RCC 7860 (cell line): Measurements from ENCODE around the gene SHB.
A peak's percentile ranks its signal among the peaks of the same experiment; 100 is the strongest.

Experiments
- DNase-seq: peaks from one replicate; pipeline ENCODE4 v3.0.0-alpha.2; 2015; ENCODE audit warnings: low spot score
- FAIRE-seq: peaks from 2 replicates; lab custom pipeline; 2012; peaks lifted over from hg19 to GRCh38; lab: Jason Lieb, UNC

The SHB gene

DNA sequence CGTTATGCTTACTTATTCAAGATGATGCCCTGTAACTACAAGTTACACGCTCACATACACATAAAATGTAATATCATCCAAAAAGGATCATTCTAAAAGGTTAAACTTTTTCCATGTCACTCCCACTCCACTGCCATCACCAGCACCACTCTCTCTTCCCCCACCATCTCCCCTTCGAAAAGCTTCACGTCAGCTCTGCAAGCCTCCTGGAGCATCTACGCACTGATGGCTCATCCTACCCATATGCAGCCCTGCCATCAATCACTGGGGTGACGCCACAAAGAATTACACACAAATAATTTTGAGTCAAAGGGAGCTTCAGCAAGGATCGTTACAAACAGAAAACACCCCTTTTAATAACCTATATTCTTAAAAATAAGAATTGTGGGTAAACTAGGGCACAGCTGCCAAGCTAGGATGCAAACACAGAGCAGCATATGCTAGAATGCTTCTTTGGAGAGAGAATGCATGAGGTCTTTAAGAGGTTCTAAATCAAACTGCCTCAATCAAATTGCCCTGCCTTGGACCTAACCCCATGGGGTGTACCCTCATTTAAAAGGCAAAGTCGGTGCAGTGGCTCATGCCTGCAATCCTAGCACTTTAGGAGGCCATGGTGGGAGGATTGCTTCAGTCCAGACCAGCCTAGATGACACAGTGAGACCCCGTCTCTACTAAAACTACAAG, 56.1 kb downstream of the SHB start:
- no peak for FAIRE-seq
- no peak for DNase-seq

DNA sequence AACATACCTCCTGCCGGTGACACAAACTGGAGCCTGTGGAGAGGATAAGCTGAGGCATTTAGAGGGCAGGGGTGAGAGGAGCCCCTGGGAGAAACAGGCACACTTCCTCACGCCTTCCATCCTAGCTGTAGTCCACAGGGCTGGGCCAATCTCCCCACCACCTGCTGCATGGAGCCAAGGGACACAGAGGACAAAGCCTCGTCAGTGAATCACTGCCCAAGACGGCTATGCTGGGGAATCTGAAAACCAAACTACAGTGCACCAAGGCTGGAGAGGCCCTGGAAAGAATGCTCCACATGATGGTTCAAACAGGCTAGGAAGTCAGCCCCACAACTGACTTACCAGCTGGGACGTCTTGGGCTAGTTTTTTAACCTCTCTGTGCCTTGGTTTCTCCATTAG, 57.0 kb downstream of the SHB start:
- FAIRE-seq, result no peak

DNA sequence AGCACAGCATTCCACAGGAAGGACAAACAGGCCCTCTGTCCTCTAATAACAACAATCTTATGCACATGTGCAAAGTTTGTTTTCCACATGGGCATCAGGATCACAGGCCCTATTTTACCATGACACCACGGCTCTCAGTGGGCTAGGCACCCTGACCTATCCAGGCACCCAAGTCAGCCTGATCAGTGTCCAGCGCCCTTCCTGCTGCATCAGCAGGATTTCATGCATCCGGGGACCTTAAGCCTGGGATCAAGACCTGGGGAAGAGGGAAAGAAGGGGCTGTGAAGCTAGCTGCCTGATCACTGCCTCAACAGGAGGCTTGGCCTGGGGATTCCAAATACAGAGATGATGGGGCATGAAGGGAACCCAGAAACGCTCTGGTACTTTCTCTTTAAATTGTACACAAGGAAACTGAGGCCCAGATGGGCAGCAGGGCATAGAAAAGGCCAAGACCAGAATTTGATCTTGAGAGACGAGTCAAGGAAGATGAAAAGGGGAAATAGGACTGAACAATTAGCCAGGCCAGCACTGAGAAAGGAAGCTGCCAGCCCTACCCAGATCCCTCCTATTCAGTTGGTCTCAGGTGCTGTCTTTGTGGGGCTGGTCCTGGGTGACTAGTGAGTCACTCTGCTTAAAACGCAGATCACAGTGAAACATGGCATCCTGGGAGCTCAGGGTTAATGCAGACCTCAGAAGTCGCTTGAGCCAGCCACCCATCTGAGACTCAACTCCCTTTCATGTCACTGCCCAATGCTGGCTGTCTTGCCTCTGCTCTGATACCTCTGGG, 57.9 kb downstream of the SHB start:
- no peak for FAIRE-seq
- no peak for DNase-seq

More for the DNA sequence above, 57.0 kb downstream of the SHB start:
- DNase-seq, result no peak

DNA sequence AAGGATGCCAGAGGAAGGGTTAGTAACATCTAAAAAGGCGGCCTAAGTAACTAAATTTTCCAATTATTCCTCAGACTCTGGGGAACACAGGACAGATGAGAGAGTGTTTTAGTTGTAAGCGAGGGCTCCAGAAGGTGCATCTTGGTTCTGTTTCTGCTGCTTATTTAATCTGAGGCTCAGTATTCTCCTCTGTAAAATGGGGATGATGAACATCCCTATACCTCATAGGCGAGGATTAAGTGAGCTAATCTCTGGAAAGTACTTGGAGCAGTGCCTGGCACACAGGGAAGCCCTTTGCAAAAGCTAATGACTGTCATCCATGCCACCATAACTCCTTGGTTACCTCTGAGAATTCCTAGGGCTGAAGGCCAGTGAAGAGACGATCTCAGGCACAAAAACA, 59.0 kb downstream of the SHB start:
- DNase-seq, result no peak
- no peak for FAIRE-seq

DNA sequence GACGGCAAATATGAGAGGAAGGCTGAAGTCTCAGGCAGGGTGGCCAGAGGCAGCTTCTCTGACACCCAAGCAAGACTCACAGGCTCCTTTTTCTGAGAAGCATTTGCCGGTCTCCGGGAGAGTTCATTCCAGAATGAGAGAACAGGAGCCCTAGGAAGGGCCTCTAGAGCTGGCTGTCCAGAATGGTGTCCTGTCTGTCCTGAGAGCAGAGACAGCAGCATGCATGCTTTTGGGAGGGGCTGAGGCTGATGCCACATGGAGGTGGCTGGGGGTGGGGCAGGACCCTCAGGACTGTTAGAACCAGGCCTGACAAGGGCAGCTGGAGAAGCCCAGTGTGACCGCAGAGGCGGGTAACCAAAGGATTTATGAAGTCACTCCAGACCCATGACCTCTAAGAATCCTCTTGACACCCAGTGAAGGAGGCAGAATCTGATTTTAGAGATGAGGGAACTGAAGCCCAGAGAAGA, 60.0 kb downstream of the SHB start:
- FAIRE-seq (no peak), DNase-seq (no peak)

DNA sequence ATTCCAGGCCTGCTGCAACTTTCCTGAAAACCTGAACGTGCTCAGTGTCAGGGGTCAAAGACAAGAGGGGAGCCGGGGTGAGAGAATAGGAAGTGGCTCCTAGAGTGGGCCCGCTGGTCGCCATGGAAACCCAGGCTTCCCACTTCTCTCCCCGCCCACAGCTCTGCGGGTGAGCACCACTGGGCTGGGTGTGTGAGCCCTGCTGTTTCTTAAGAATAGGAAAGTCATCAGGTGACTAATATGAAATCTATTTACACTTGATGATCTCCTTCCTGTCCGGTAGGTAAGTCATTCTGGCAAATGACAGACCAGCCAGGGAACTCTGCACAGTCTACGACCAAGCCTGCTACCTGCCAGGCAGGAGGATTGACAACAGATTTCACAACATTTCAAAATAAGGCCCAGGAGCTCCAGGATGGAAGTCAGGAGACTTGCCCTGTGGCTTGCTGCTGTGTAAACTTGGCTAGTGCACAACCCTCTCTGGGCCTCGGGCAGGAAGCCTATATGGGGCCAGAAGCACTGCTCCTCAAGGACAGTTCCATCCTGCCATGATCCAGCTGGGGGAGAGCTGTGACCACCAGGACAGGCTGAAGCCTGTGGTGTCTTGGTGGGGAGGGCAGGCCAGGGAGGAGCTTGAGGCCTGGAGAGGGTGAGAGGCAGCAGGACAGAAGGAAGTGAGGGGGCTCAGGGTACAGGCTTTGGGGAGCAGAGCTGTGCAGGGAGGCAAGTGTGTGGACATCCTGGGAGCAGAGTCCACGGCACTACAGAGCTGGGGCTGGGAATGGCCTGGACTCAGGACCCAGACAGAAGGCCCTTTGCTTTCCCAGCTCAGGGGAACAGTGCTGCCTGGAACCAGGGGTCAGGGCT, 60.6 kb downstream of the SHB start:
- FAIRE-seq (peak; percentile 91), DNase-seq (peak; percentile 96)

DNA sequence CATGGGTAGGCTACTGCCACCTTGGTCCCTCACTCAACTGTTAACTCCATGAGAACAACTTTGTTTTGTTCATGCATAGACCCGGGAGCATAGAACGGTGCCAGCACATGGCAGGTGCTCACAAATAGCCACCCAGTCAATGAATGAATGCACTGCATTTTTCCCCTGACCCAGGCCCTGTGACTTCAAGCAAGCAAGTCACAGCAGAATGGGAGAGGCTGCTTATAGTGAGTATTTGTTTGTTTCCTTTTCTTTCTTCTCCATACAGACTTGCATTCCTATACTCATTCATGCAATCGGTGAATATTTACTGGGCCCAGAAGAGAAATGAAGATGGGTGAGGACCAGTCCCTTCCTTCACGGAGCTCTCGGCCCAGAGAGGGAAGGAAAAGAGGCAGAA, 62.0 kb downstream of the SHB start:
- FAIRE-seq, result no peak
- no peak for DNase-seq

DNA sequence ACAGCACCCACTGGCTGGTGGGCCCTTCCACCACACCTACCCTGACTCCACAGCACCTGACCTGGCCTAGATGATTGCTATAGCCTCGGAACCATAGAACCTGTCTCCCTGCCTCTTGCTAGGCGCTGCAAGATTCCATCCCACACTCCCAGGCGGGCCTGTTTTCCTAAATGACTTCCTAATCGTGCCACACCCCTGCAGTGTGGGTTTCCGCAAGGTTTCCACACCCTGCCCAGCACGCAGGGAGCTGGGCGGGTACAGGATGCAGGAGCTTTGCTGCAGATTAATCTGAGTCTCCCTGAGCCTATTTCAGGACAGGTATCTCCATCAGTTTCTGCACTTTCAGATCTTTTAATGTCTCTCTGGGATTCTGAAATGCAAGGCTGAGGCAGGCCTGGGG, 62.9 kb downstream of the SHB start:
- FAIRE-seq (no peak), DNase-seq (no peak)

DNA sequence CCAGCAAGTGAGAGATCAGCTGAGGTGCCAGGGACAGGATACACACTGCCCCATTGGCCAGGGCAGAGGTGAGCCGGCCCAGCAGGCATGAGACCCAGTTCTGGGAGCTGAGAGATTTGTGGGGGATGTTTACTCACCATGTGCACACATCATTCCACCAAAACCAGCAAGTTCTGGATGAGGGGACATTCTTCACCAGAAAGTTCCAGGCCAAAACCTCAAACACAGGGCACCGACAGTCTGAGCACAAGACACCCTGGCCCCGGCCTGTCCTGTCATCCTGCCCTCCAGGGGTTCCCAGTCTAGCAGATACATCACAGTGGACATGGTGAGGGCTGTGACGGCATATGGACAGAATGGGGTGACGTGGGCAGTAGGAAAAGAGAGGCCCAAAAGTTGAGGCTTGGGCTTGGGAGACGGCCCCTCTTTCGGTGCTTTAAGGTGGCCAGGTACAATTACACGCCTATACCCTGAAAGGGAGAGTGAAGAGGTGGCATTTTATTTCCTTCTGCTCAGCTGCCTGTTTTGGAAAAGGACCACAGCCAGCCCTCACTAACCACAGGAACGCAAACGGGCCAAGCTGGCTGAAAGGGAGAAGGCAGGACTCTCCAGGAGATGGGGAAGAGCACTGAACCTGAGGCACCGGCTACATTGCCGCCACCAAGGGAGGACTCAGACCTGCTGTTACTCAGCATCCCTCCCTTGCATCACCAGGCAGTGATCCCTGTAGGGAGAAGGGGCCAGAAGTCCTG, 64.0 kb downstream of the SHB start:
- no peak for FAIRE-seq
- DNase-seq, result no peak

DNA sequence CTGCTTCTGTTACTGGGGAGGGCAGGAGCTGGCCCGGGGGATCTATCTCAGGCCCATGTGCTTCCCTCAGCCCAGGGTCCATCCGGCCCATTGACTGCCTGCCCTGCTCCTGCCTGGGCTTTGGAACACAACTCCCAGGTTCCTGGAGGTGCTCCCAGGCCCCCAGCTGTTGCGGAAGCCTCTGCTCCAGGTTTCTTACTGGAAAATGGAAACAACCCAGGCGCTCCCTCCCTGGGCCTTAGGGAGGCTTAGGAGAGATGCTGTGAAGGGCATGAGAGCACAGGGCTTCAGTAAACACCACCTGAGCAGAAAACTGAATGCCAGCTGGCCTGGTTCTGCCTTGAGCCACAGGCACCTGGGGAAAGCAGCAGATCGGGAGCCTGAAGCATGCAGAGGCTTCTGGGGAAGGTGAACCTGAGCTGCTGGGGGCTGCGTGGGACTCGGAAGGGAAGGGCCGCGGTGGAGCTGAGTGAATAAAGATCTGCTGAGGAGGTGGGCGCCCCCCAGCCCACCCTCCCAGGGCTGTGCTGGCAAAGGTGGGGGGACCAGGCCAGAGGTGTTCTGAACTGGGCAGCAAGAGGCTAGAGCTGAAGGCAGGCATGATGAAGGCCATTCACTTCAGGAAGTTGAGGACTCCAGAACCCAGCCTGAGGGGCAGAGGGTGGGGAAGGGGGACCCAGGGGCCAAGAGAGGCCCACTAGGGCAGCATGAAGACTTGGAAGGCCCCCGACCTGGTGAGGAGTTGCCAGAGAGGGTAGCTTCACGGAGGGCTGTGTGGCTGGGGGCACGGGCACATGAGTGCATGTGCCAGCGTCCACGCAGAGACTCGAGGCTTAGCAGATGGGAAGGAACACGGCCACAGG, 64.8 kb downstream of the SHB start:
- DNase-seq (no peak), FAIRE-seq (no peak)

DNA sequence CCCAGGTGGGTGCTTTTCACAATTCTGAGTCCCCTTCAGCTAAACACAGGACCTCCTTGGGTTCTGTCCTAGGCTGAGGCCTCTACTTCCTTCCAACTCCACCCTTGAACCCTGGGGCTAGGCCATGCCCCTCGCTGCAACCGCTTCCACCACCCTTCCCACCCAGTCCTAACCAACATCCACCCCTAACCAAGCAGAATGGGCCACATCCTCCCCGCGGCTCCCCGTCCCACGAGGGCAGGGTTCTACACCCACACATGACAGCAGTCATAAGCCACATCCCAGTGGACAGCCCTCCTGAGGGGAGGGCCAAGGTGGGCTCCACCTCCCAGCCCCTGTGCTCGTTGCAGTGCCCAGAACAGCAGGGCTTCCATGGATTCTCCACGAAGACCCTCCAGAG, 65.8 kb downstream of the SHB start:
- no peak for FAIRE-seq
- DNase-seq, result no peak

DNA sequence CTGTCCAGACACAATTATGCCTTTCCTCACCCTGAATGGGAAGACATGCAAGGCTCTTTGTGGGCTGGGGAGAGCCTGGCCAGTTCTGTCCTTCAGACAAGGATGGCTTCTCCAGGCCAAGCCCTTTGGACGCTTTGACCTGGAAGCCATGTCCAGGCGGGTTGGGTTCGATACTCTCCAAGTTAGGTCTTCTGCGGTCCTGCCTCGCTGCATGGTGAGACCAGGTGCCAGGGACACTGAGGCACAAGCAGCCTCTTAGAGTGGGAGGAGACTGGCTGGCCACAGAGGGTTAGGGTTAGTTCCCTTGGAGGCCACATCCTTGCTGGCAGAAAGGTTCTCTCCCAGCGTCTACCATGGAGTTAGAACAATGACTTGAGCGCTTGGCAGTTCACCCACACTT, 67.6 kb downstream of the SHB start:
- FAIRE-seq, result no peak

DNA sequence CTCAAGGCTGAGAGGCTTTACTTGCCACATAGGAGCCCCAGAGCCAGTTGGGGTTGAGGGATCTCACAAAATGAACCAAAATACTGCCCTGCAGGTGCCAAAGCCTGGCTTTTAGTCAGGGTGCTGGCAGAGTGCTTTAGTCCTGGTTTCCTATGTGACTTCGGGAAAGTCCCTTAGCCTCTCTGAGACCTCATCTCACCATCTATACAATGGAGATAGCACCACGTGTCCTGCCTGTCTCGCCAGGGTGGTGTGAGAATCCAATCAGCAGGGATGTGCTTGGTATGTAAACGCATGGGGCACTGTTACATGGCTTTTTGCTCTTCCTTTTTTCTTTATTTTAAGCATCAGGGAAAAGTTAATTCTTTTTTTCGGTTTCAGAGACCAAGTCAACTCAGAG, 68.3 kb downstream of the SHB start:
- no peak for DNase-seq
- FAIRE-seq, result no peak

More for the DNA sequence above, 67.6 kb downstream of the SHB start:
- no peak for DNase-seq

DNA sequence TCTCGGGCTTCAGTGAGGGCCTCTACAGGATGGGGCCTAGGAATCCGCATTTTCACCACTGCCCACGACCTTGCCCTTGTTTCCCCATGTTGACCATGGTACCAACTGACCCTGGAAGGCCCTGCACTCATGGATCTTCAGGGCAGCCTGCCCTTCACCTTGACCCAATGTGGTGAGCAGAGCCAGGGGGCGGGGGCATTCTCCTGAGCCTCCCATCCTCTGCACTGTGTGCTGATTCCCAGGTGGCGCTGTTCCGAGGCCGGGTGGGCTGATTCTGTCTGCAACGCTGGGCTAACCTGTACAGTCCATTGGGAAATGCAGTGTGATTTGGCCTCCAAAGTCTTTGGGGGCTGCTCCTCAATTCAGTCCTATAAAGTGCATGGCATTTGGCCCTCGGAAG, 68.7 kb downstream of the SHB start:
- DNase-seq, result no peak
- no peak for FAIRE-seq

DNA sequence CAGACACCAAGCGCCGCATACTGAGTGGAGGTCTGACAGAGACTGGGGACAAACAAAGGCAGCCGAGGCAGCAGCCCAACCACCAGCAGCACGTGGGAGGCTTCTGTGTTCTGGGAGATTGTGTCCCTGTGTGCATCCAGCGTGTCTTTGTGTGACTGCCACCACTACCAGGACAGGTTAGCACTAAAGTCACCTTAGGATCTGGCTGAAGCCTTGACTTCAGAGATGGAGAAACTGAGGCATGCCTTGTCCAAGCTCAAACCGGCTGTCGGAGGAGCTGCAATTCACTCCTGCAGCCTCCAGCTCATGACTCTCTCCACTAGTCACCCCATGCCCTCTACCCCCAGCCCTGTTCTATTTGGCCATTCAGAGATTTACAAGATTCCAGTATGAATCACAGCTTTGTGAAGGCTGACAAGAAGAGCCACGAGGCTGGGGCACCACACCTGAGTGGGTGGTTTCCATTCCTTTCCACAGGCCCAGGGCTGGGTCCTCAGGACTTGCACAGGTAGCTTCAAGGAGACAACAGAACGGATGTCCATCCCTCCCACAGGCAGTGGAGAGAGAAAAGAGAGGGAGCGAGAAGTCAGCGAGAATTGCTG, 69.3 kb downstream of the SHB start:
- no peak for FAIRE-seq

DNA sequence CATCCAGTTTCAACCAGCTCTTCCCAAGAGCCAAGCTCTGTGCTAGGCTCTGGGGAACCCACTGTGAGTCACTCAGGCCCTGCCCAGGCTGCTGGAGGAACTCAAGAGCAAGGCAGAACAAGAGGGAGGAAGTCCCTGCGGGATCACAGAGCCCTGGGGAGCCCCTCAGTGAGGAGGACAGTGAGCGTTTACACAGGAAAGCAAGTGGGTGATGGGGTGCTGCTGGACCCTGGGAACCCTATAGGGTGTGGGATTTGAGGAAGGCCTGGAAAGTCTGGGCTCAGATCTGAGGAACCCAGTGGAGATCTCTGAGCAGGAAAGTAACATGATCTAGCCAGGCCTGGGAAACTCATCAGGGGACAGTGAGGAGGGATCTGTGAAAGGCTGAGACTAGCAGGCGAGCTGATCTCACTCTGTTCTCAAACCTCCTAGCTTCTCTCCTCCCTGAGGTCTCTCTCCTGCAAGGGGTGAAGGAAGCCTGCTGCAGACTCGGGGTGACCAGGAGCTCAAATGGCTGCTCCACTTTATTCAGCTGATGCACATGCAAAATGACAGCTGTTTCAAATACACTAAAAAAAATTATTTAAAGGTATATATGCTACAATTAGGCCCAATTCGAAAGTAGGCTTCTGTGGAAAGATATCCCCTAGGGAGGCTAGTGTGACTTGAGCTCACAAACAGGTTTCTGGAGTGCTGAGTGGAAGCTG, 70.0 kb downstream of the SHB start:
- no peak for DNase-seq
- FAIRE-seq, result no peak

More for the DNA sequence above, 69.3 kb downstream of the SHB start:
- DNase-seq, result peak; percentile 36

DNA sequence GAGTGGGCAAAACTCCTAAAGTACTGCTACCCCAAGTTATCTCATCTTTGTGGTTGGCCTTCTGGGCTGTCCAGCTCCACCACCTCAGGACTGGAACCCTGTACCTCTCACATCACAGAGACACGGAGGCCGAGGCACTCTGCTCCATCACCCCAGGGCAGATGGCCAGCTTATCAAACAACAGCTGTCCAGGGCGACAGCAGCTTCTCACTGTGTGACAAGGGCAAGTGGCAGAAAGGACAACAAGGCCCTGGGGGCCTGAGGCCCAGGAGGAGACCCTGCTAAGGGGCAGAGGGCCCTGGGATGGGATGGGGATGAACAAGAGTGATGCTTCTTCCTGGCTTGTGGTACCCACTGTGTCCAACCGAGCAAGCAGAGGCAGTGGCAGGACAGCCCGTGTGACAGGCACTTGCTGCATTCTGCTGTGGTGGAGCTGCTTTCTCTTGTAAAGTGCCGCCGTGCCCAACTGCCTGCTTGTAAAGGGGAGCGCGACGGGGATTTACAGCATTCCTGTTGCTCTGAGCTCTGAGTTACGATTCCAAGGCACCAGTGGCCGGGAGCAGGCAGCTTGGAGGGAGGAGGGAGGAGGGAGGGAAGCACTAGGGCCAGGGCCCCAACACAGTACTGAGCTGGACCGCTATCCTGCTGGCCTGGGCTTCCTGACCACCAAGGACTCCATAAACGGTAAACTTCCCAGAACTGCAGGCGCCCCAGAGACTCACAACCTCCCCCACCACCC, 71.2 kb downstream of the SHB start:
- DNase-seq (no peak), FAIRE-seq (no peak)

DNA sequence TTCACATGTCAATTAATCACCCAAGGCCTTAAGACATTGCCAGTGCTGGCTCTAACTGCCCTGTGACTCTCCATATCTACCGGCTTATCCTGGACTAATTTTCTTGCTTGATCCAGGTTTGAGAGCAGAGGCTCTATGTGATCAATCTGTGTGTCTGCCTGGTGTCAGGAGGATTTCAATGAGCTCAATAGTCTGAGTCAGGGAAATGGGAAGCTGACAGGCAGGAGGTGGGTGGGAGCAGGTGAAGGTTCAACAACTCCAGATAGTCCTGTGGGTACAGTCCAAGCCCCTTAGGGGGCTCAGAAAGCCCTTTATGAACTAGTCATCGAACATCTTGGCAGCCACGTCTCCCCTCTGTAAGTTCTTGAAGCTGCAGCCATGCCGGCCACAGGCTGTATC, 72.2 kb downstream of the SHB start:
- FAIRE-seq (no peak), DNase-seq (no peak)
